ENCODE measurements around the gene C19orf81. TPM values are rescaled to one million over a fixed set of nuclear protein-coding genes. Genes with fewer than 3 reads are reported as not detected.

Gene C19orf81
- total RNA-seq, 2 donors from 2014 or later = 5.1 to 5.7 TPM

DNA sequence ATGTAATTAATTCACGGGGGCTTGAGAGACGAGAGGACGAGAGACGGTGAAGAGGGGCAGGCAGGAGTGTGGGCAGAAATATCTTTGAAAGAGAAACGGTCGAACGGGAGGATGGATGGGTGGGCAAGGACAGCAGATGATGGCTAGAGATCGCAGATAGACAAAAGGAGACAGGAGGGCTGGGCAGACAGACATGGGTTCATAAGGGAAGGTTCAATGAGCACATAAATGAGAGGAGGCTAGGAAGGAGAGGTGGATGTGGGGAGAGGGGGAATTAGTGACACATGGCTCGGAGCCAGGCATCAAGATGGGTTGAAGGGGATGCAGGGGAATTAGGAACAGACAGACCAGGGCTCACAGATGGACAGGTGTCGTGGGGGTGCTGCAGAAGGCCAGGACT lies 10.6 kb upstream of the C19orf81 start:
- Mint-ChIP-seq H3K27me3 (ENCODE audit: low read depth) (peaks cover 30% of the 10 kb centered on the region), H3K4me1 (ENCODE audit: low read depth) (peaks cover 10% of the 10 kb centered on the region), H3K9me3 (peaks cover 3 to 6% of the 10 kb centered on the region in 2 donors), H3K36me3 (ENCODE audit: insufficient read depth in 2 of 2) (peaks cover 3 to 8% of the 10 kb centered on the region in 2 donors), H3K27ac (no peak overlapping the region), H3K4me3 (peak overlapping the region; percentile 28 to 83)
- ATAC-seq (replicated peaks in 1 of 2) (peak in 1 of 2 donors; percentile 20), DNase-seq (no peak)

DNA sequence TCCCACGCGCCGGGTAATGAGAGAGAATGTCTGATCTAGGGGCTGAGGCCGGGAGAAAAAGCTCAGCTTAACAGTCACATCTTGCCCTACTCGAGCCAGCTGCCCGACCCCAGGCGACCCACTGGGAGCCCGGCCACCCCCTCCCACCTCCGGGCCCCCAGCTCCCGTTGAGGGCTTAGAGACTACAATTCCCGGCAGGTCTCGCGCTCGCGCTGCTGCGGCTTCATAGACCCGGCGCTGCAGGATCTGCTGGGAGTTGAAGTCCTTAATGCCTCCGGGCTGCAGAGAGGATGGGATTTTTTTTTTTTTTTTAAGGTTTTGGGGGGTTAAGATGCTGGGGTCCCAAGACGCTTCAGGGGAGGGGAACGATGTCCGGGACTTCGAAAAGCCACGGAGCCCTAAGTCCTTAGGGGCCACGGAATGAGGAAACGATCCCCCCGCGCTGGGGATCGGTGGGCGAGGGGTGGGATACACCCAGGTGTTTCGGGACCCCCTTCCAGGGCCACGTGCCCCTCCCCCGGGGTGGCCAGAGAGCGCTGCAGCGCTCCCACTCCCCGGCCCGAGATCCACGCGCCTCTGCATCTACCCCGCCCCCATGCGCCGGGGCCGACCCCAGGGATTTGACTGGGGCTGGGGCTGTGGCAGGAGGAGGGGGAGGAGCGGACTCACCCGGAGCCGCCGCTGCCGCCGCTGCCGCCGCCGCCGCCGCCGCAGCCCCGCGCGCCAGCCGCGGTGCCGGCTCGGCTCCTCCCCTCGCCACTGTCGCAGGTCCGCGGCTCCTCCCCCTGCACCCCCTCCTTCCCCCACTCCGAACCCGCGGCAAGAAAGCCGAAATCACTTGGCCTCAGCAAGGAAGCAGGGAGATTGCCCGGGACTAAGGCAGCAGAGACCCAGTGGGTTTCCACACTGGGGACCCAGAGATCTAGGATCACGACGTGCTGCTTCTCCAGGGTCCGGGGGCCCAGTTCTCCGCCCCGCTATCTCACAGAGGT lies 9.8 kb upstream of the C19orf81 start, which contains the start of gene SYT3:
Gene SYT3, minus strand, starts transcription at position 761 of the 992 bp plus-strand sequence. CDS start 2,470 bp downstream, outside the sequence.
- DNase-seq (peak; percentile 49 to 51), ATAC-seq (replicated peaks in 1 of 2) (peak; percentile 77 to 87)
- H3K27me3 Mint-ChIP-seq (ENCODE audit: low read depth) = peaks cover 30% of the 10 kb centered on the region
- H3K9me3 Mint-ChIP-seq = peaks cover 0 to 1% of the 10 kb centered on the region in 2 donors
- peaks cover 10% of the 10 kb centered on the region for H3K4me1 Mint-ChIP-seq (ENCODE audit: low read depth)
- no peak within 1 kb of the TSS for H3K27ac Mint-ChIP-seq
- peak within 1 kb of the TSS; percentile 82 to 83 for H3K4me3 Mint-ChIP-seq
- peaks cover 0 to 6% of the 10 kb centered on the region in 2 donors for H3K36me3 Mint-ChIP-seq (ENCODE audit: insufficient read depth in 2 of 2)

DNA sequence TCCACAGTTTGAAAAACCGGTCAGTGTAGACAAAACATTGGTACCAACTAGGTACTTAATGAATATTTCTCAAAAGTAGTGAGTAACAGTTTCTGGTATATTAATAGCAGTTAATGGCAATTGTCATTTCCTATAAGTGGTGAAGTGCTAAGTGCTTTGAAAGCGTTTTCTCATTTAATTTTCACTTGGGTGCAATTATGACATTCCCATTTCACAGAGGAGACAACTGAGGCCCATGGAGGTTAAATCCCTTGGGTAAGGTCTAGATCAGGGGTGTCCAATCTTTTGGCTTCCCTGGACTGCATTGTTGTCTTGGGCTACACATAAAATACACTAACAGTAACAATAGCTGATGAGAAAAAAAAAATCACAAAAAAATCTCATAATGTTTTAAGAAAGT lies 8.9 kb upstream of the C19orf81 start:
- Mint-ChIP-seq H3K36me3 (ENCODE audit: insufficient read depth in 2 of 2) (peaks cover 0 to 3% of the 10 kb centered on the region in 2 donors), H3K27me3 (ENCODE audit: low read depth) (peaks cover 30% of the 10 kb centered on the region), H3K4me3 (peak overlapping the region in 1 of 2 donors; percentile 67), H3K27ac (no peak overlapping the region), H3K4me1 (ENCODE audit: low read depth) (peaks cover 10% of the 10 kb centered on the region), H3K9me3 (peaks cover 0 to 1% of the 10 kb centered on the region in 2 donors)
- ATAC-seq (replicated peaks in 1 of 2) (no peak), DNase-seq (no peak)

DNA sequence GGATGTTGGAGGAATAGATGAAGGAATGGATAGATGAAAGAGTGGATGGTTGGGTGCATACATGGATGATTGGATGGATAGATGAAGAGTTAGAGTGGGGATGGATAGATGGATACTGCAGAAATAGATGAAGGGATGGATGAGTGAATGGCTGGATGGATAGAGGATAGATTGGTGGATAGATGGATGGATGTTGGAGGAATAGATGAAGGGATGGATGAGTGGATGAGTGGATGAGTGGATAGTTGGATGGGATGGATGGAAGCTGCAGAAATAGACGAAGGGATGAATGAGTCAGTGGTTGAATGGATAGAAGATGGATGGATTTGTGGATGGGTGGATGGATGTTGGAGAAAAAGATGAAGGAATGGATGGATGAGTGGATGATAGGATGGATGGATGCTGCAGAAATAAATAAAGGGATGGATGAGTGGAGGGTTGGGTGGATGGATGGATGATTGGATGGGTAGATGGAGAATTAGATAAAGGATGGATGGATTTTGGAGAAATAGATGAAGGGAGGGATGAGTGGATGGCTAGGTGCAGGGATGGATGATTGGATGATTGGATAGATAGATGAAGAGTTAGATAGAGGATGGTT lies 4.8 kb upstream of the C19orf81 start:
- ATAC-seq (replicated peaks in 1 of 2) (no peak), DNase-seq (no peak)
- Mint-ChIP-seq H3K36me3 (ENCODE audit: insufficient read depth in 2 of 2) (no peaks in the 10 kb centered on the region), H3K27me3 (ENCODE audit: low read depth) (peaks cover 14% of the 10 kb centered on the region), H3K9me3 (no peaks in the 10 kb centered on the region), H3K27ac (no peak overlapping the region), H3K4me1 (ENCODE audit: low read depth) (no peaks in the 10 kb centered on the region), H3K4me3 (no peak overlapping the region)

DNA sequence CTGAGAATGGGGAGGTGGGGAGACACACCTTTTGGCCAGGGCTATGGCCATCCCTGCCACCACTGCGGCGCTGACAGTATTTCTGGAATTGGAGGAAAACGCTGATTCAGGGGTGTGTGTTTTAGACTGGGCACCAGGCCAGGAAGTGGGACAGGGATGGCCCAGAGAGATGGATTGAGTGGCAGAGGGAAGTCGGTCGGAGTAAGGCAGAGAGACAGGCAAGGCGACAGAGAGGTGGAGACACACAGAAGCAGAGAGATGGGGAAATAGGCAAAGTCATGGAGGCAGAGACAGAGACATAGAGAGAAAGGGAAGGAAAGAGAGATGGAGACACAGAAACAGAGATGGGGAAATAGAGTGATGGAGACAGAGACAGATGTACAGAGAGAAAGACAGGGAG lies 4.1 kb upstream of the C19orf81 start:
- Mint-ChIP-seq H3K4me1 (ENCODE audit: low read depth) (no peaks in the 10 kb centered on the region), H3K4me3 (no peak overlapping the region), H3K27ac (no peak overlapping the region), H3K27me3 (ENCODE audit: low read depth) (peaks cover 20% of the 10 kb centered on the region), H3K9me3 (peaks cover 0 to 3% of the 10 kb centered on the region in 2 donors), H3K36me3 (ENCODE audit: insufficient read depth in 2 of 2) (no peaks in the 10 kb centered on the region)
- DNase-seq (no peak), ATAC-seq (replicated peaks in 1 of 2) (no peak)

DNA sequence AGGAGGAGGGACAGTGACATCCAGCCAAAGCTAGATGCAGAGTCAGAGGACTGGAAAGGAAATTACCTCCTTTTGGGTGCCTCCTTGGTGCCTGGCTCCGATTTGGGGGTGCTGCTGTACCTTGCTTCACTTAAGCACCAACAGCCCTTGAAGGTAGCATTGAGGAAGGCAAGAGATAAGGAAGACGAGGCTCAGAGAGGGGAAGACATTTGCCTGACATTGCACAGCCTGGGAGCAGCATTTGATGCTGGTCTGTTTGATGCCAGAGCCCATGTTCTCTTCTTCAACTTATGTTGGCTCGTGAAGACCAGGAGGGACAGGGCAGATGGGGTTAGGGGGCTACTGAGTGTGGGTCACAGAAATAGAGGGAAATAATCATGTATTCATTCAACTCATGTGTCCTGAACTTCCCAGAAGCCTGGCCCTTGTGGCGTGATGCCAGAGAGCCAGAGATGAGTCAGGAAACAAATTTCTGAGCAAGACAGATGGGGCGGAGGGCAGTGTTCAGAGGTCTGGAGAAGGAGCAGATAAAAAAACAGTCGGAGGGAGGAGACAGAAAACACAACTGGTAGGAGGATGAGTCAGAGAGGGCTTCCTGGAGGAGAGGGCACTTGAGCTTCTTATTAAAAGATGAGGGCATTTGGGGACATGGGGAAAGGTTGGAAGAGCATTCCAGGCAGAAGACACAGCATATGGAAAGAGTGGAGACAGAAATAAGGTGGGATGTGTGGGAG lies 3.0 kb upstream of the C19orf81 start:
- H3K4me1 Mint-ChIP-seq (ENCODE audit: low read depth) = no peaks in the 10 kb centered on the region
- H3K9me3 Mint-ChIP-seq = peaks cover 0 to 3% of the 10 kb centered on the region in 2 donors

DNA sequence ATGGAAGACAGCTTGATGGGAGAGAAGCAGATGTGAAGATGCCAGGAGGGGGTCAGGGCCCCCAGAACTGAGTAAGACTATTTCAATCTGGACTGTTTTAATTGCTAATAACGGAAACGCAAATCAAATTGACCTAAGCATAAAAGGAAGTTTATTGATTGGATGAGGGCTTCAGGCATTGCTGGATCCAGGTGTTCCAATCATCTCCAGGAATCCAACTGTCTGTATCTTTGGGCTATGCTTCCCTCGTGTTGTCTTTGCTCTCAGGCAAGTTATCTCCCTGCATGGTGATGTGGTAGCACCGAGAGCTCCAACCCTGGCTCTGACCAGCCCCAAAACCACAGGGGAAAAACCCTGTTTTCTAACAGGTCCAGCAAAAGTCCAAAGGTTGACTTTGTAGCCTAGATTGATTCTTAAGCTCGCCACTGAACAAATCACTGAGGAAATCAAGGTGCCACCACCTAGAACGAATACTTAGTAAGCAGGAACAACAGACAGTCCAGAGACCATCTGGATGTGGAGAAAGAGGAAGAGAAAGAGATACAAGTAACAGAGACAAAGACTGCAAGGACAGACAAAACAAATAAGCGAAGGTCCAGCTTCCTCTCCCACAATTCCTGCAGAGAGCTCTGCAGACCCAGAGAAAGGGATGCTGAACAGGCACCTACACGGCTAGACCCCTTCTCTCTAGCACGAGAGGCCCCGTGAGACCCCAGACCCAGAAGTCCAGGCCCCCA lies 1.2 kb upstream of the C19orf81 start:
- Mint-ChIP-seq H3K4me3 (no peak overlapping the region), H3K27me3 (ENCODE audit: low read depth) (peaks cover 29% of the 10 kb centered on the region)
- DNase-seq = no peak

More for the DNA sequence above, 3.0 kb upstream of the C19orf81 start:
- Mint-ChIP-seq H3K4me3 (no peak overlapping the region), H3K27me3 (ENCODE audit: low read depth) (peaks cover 21% of the 10 kb centered on the region), H3K36me3 (ENCODE audit: insufficient read depth in 2 of 2) (no peaks in the 10 kb centered on the region), H3K27ac (no peak overlapping the region)
- ATAC-seq (replicated peaks in 1 of 2) (no peak), DNase-seq (no peak)

DNA sequence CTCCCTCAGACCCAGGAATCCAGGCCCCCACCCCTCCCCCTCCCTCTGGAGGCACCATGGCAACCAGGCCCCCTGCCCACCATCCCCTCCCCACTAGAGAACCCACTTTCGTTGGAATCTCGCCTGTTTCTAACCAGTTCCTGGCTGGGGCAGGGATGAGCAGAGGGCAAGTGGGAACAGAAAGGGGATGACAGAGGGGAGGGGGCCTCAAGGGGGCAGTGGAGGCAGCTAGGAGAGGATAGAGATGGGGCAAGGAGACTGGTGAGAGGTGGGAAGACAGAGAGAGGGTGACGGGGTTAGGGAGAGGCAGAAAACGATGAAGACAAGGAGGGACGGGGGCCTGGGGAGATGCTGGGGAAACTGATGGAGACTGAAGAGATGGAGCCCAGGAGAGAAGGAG lies 586 bp upstream of the C19orf81 start:
- no peak overlapping the region for H3K27ac Mint-ChIP-seq
- peaks cover 0 to 3% of the 10 kb centered on the region in 2 donors for H3K9me3 Mint-ChIP-seq
- no peaks in the 10 kb centered on the region for H3K4me1 Mint-ChIP-seq (ENCODE audit: low read depth)
- H3K27me3 Mint-ChIP-seq (ENCODE audit: low read depth) = peaks cover 35% of the 10 kb centered on the region
- H3K36me3 Mint-ChIP-seq (ENCODE audit: insufficient read depth in 2 of 2) = no peaks in the 10 kb centered on the region
- no peak overlapping the region for H3K4me3 Mint-ChIP-seq
- ATAC-seq (replicated peaks in 1 of 2) = no peak
- DNase-seq = no peak

More for the DNA sequence above, 1.2 kb upstream of the C19orf81 start:
- Mint-ChIP-seq H3K36me3 (ENCODE audit: insufficient read depth in 2 of 2) (no peaks in the 10 kb centered on the region), H3K27ac (no peak overlapping the region), H3K9me3 (peaks cover 0 to 3% of the 10 kb centered on the region in 2 donors), H3K4me1 (ENCODE audit: low read depth) (no peaks in the 10 kb centered on the region)
- ATAC-seq (replicated peaks in 1 of 2) = no peak

DNA sequence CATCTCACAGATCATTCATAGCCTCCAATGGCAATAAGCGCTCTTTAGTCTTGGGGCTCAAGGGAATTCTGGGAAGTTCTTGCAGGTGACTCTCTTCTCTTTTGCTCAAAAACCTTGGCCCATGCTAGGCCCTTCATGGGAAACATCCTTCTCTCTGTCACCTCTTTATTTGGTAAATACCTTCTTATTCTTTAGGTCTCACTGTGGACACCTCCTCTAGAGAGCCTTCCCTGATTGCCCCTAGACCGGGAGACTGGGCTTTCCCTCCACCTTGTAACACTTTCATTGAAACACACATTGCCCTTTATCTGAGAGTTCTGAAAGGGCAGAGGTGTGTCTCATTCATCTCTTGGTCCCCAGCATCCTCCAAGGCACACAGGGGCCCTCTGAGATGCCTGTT lies 1.9 kb downstream of the C19orf81 start:
- DNase-seq (no peak), ATAC-seq (replicated peaks in 1 of 2) (no peak)
- no peak overlapping the region for H3K27ac Mint-ChIP-seq
- no peak overlapping the region for H3K4me3 Mint-ChIP-seq
- peaks cover 0 to 5% of the 10 kb centered on the region in 2 donors for H3K36me3 Mint-ChIP-seq (ENCODE audit: insufficient read depth in 2 of 2)
- peaks cover 56% of the 10 kb centered on the region for H3K27me3 Mint-ChIP-seq (ENCODE audit: low read depth)
- peaks cover 3 to 10% of the 10 kb centered on the region in 2 donors for H3K9me3 Mint-ChIP-seq
- H3K4me1 Mint-ChIP-seq (ENCODE audit: low read depth) = peaks cover under 1% of the 10 kb centered on the region

DNA sequence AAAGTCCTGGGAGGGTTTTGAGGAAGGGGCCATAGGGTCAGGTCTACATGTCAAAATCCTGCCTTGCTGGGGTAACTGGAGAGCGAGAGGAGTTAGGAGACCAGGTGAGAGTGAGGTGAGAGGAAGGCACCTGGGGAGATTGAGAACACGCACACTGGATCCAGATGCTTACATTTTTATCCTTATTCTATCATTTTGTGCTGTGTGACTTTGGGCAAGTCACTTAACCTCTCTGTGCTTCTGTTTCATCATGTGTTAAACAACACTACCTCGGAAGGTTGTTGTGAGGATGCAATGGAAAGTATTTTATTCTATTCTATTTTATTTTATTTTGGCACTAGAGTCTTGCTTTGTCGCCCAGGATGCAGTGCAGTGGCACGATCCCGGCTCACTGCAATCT lies 3.5 kb downstream of the C19orf81 start:
- Mint-ChIP-seq H3K4me3 (no peak overlapping the region), H3K27ac (no peak overlapping the region), H3K36me3 (ENCODE audit: insufficient read depth in 2 of 2) (peaks cover 0 to 8% of the 10 kb centered on the region in 2 donors), H3K27me3 (ENCODE audit: low read depth) (peaks cover 65% of the 10 kb centered on the region), H3K4me1 (ENCODE audit: low read depth) (peaks cover 16% of the 10 kb centered on the region), H3K9me3 (peaks cover 3 to 13% of the 10 kb centered on the region in 2 donors)
- ATAC-seq (replicated peaks in 1 of 2) (no peak), DNase-seq (no peak)

DNA sequence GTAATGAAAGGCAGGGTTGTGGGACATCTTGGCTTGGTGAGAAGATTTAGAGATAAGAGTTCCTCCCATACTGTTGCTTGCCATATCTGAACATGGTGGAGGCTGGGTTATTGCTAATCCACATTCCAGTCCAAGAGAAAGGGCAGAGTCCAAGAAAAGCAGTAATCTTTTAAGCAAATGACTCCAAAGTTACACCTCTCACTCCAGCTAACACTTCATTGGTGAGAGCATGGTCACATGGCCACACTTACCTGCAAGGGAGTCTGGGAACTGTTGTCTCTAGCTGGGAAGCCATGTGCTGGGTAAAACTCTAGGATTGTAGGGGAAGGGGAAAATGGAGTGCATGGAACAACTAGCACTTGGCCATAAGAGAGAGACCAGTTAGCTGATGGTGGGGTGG lies 5.6 kb downstream of the C19orf81 start:
- DNase-seq (no peak), ATAC-seq (replicated peaks in 1 of 2) (no peak)
- Mint-ChIP-seq H3K27me3 (ENCODE audit: low read depth) (peaks cover 63% of the 10 kb centered on the region), H3K27ac (no peak overlapping the region), H3K9me3 (peaks cover 3 to 13% of the 10 kb centered on the region in 2 donors), H3K36me3 (ENCODE audit: insufficient read depth in 2 of 2) (peaks cover 4 to 12% of the 10 kb centered on the region in 2 donors), H3K4me1 (ENCODE audit: low read depth) (peaks cover 24% of the 10 kb centered on the region), H3K4me3 (no peak overlapping the region)

DNA sequence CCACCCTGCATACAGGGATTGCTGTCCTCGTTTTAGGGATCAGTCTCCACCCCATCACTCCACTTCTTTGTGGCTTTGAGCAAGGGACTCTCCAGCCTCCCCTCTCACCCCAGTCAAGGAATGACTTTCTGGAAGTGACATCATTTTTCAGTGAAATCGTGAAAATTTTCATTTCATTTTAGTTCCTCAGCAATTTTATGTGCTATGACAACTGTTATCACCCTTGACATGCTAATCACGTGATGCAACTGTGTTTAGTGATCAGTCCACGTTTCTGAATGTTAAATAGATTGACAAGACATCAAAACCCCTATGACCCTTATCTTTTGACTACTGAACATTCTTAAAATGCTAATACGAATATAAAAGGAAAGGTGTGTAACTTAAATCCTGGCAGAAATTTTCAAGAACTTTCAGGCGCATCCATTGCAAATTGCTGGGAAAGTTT lies 8.0 kb downstream of the C19orf81 start:
- Mint-ChIP-seq H3K9me3 (peaks cover 3 to 10% of the 10 kb centered on the region in 2 donors), H3K4me1 (ENCODE audit: low read depth) (peaks cover 29% of the 10 kb centered on the region), H3K36me3 (ENCODE audit: insufficient read depth in 2 of 2) (peaks cover 4 to 13% of the 10 kb centered on the region in 2 donors), H3K27me3 (ENCODE audit: low read depth) (peaks cover 75% of the 10 kb centered on the region), H3K27ac (peak overlapping the region; percentile 32), H3K4me3 (peak overlapping the region; percentile 85 to 93)
- no peak for ATAC-seq (replicated peaks in 1 of 2)
- DNase-seq = no peak
